ENCODE results near the gene SMAP2. TPM values are rescaled to one million over a fixed set of nuclear protein-coding genes. Genes with fewer than 3 reads are reported as not detected.
A peak's percentile ranks its signal among the peaks of the same experiment; 100 is the strongest.

The SMAP2 gene
- total and polyA plus RNA-seq, 10 of the 15 experiments (the other 5 are each of a cell fraction or from before 2014, with no cell fraction given), result 33.4 to 177 (median 105) TPM

DNA sequence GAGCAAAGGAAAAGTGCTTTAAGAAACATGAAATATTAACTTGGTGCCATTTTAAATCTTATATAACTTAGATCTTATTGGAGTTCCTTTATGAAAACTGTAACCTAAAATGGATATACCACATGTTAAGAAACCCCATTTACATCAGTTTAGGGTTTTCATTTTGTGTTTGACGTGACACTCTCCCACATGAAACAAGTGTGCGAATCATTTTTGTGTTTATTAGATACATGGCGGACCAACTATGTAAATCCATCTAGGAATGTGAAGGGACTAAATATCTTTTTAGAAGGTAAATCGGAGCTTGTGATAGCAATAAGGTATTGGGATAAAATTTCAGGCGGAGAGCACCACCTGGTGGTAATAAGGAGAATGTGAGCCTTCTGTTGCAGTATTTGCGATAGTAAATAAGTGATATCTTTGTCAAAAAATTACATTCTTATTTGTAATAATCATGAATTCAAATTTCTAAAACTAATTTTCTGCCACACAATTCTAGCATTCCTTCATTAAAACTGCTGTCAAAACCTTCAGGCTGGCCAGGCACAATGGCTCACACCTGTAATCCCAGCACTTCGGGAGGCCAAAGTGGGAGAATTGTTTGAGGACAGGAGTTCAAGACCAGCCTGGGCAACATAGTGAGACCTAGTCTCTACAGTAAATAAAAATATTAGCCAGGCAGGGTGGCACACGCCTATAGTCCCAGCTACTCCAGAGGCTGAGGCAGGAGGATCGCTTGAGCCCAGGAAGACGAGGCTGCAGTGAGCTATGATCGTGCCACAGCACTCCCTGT lies 31.3 kb downstream of the SMAP2 start (continued):
- TF ChIP-seq, protein P1, sequence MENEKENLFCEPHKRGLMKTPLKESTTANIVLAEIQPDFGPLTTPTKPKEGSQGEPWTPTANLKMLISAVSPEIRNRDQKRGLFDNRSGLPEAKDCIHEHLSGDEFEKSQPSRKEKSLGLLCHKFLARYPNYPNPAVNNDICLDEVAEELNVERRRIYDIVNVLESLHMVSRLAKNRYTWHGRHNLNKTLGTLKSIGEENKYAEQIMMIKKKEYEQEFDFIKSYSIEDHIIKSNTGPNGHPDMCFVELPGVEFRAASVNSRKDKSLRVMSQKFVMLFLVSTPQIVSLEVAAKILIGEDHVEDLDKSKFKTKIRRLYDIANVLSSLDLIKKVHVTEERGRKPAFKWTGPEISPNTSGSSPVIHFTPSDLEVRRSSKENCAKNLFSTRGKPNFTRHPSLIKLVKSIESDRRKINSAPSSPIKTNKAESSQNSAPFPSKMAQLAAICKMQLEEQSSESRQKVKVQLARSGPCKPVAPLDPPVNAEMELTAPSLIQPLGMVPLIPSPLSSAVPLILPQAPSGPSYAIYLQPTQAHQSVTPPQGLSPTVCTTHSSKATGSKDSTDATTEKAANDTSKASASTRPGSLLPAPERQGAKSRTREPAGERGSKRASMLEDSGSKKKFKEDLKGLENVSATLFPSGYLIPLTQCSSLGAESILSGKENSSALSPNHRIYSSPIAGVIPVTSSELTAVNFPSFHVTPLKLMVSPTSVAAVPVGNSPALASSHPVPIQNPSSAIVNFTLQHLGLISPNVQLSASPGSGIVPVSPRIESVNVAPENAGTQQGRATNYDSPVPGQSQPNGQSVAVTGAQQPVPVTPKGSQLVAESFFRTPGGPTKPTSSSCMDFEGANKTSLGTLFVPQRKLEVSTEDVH (IDR thresholded peaks at IDR 0.05; ENCODE audit: low read depth, partially characterized antibody), result no peak
- TF ChIP-seq TAF1 (IDR thresholded peaks at IDR 0.05; ENCODE audit: borderline replicate concordance, low read depth, low read length) (no peak), WRNIP1 (IDR thresholded peaks at IDR 0.05; ENCODE audit: borderline replicate concordance, low read depth, low read length) (no peak), IKZF1 (conservative IDR thresholded peaks at IDR 0.05) (peak; percentile 38), MTA2 (IDR thresholded peaks at IDR 0.05; ENCODE audit: low read depth) (no peak), LARP7 (IDR thresholded peaks at IDR 0.05) (no peak), NFYB (IDR thresholded peaks at IDR 0.05; ENCODE audit: insufficient read depth, low read depth, low read length) (no peak), CBX5 (IDR thresholded peaks at IDR 0.05; ENCODE audit: low read depth) (no peak), RCOR1 (conservative IDR thresholded peaks at IDR 0.05; ENCODE audit: low read depth, low read length) (no peak), FOXM1 (IDR thresholded peaks at IDR 0.05; ENCODE audit: low read depth, low read length) (peak; percentile 22; the same call in 1 of the 2 replicates), CBFB (IDR thresholded peaks at IDR 0.05; ENCODE audit: low read depth) (no peak), NFYA (IDR thresholded peaks at IDR 0.05; ENCODE audit: borderline replicate concordance, low read depth, low read length) (no peak), FOXK2 (IDR thresholded peaks at IDR 0.05) (no peak), HDGF (IDR thresholded peaks at IDR 0.05) (no peak), TCF12 (IDR thresholded peaks at IDR 0.05; ENCODE audit: low read depth, low read length) (no peak), ZNF217 (IDR thresholded peaks at IDR 0.05) (no peak), KDM1A (IDR thresholded peaks at IDR 0.05; ENCODE audit: borderline replicate concordance) (no peak), NFXL1 (IDR thresholded peaks at IDR 0.05; ENCODE audit: borderline replicate concordance) (no peak), EED (IDR thresholded peaks at IDR 0.05; ENCODE audit: low read depth) (no peak), EGR1 (IDR thresholded peaks at IDR 0.05; ENCODE audit: borderline replicate concordance in 1 of 2, low read depth in 2 of 2, low read length in 2 of 2) (no peak)
- TF ChIP-seq, protein P2, sequence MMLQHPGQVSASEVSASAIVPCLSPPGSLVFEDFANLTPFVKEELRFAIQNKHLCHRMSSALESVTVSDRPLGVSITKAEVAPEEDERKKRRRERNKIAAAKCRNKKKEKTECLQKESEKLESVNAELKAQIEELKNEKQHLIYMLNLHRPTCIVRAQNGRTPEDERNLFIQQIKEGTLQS (IDR thresholded peaks at IDR 0.05; ENCODE audit: borderline replicate concordance, extremely low read depth, low read depth, low read length), result no peak
- TF ChIP-seq, protein P3, sequence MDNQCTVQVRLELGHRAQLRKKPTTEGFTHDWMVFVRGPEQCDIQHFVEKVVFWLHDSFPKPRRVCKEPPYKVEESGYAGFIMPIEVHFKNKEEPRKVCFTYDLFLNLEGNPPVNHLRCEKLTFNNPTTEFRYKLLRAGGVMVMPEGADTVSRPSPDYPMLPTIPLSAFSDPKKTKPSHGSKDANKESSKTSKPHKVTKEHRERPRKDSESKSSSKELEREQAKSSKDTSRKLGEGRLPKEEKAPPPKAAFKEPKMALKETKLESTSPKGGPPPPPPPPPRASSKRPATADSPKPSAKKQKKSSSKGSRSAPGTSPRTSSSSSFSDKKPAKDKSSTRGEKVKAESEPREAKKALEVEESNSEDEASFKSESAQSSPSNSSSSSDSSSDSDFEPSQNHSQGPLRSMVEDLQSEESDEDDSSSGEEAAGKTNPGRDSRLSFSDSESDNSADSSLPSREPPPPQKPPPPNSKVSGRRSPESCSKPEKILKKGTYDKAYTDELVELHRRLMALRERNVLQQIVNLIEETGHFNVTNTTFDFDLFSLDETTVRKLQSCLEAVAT (IDR thresholded peaks at IDR 0.05), result no peak
- TF ChIP-seq, protein P4, sequence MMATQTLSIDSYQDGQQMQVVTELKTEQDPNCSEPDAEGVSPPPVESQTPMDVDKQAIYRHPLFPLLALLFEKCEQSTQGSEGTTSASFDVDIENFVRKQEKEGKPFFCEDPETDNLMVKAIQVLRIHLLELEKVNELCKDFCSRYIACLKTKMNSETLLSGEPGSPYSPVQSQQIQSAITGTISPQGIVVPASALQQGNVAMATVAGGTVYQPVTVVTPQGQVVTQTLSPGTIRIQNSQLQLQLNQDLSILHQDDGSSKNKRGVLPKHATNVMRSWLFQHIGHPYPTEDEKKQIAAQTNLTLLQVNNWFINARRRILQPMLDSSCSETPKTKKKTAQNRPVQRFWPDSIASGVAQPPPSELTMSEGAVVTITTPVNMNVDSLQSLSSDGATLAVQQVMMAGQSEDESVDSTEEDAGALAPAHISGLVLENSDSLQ (IDR thresholded peaks at IDR 0.05), result no peak
- TF ChIP-seq, protein P5, sequence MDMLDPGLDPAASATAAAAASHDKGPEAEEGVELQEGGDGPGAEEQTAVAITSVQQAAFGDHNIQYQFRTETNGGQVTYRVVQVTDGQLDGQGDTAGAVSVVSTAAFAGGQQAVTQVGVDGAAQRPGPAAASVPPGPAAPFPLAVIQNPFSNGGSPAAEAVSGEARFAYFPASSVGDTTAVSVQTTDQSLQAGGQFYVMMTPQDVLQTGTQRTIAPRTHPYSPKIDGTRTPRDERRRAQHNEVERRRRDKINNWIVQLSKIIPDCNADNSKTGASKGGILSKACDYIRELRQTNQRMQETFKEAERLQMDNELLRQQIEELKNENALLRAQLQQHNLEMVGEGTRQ (IDR thresholded peaks at IDR 0.05; ENCODE audit: borderline replicate concordance, low read depth, low read length), result no peak

Measured in GM12878 (cell line).